ENCODE data around the gene ANKRD11. TPM values are rescaled to one million over a fixed set of nuclear protein-coding genes. Genes with fewer than 3 reads are reported as not detected.

ANKRD11 gene
- total RNA-seq, 1 experiment from 2014 or later = 99.4 TPM

- no peaks in the 10 kb centered on the region for H3K36me3 ChIP-seq (ENCODE audit: control insufficient read depth, insufficient read depth, low read length)
- ChIA-PET POLR2A (no interaction called here), CTCF (no interaction called here)
- H3K27me3 ChIP-seq (ENCODE audit: control insufficient read depth, insufficient read depth, low read length) = no peaks in the 10 kb centered on the region
- intact Hi-C loops (cut with micrococcal nuclease; ENCODE audit: unreplicated experiment) (no loop called here), in situ Hi-C loops (cut with HindIII; ENCODE audit: low pct_unique_long_range_greater_than_20kb, low sequenced_read_pairs) (no loop called here)
- H3K9me3 ChIP-seq (ENCODE audit: control insufficient read depth, insufficient read depth, low read depth, low read length) = no peaks in the 10 kb centered on the region
- TF ChIP-seq POLR2AphosphoS5 (IDR thresholded peaks at IDR 0.05; ENCODE audit: low read depth, low read length) (no peak), REST (IDR thresholded peaks at IDR 0.05; ENCODE audit: insufficient read depth in 1 of 2, low read depth in 2 of 2, low read length in 1 of 2) (no peak), SIN3A (IDR thresholded peaks at IDR 0.05; ENCODE audit: borderline replicate concordance, insufficient read depth, low read depth, low read length) (no peak), CTCF (IDR thresholded peaks at IDR 0.05) (no peak), TCF7L2 (IDR thresholded peaks at IDR 0.05; ENCODE audit: low read depth, low read length) (no peak)
- H3K27ac ChIP-seq (ENCODE audit: low read length) = no peak overlapping the region
- DNase-seq (ENCODE audit: low read depth, low spot score) (no peak), ATAC-seq (no peak)
- no TSS peak for BruUV-seq (replicated peaks)
- peaks cover 32% of the 10 kb centered on the region for H3K4me1 ChIP-seq (ENCODE audit: control insufficient read depth, insufficient read depth, low read length)
- no peak overlapping the region for H3K4me3 ChIP-seq (ENCODE audit: low read depth in 2 of 2, low read length in 2 of 2)
These were observed 66.6 kb downstream of the ANKRD11 start for GRCh38 chr16:89423681-89424260.

- ChIA-PET CTCF (no interaction called here), POLR2A (no interaction called here)
- H3K4me3 ChIP-seq (ENCODE audit: low read depth in 2 of 2, low read length in 2 of 2) = no peak overlapping the region
- BruUV-seq (replicated peaks) = no TSS peak
- intact Hi-C loops (cut with micrococcal nuclease; ENCODE audit: unreplicated experiment) (no loop called here), in situ Hi-C loops (cut with HindIII; ENCODE audit: low pct_unique_long_range_greater_than_20kb, low sequenced_read_pairs) (no loop called here)
- no peak for TF ChIP-seq CTCF (IDR thresholded peaks at IDR 0.05)
- TF ChIP-seq POLR2AphosphoS5 (IDR thresholded peaks at IDR 0.05; ENCODE audit: low read depth, low read length) = no peak
- no peak for TF ChIP-seq TCF7L2 (IDR thresholded peaks at IDR 0.05; ENCODE audit: low read depth, low read length)
- no peaks in the 10 kb centered on the region for H3K27me3 ChIP-seq (ENCODE audit: control insufficient read depth, insufficient read depth, low read length)
- H3K27ac ChIP-seq (ENCODE audit: low read length) = 0 out of 2 replicates have a peak overlapping the region, but pooled peaks have one; percentile 52
- ATAC-seq = peak; percentile 80
- DNase-seq (ENCODE audit: low read depth, low spot score) = no peak
- H3K9me3 ChIP-seq (ENCODE audit: control insufficient read depth, insufficient read depth, low read depth, low read length) = no peaks in the 10 kb centered on the region
- peaks cover 32% of the 10 kb centered on the region for H3K4me1 ChIP-seq (ENCODE audit: control insufficient read depth, insufficient read depth, low read length)
- no peaks in the 10 kb centered on the region for H3K36me3 ChIP-seq (ENCODE audit: control insufficient read depth, insufficient read depth, low read length)
These were observed 67.3 kb downstream of the ANKRD11 start for GRCh38 chr16:89422905-89423630.

Measured in Panc1 (cell line).